KOPT-K1 (cell line): ENCODE measurements around the gene MACO1.

Experiments
- H3K27ac ChIP-seq: fragments of 200-600 bp; sonication (generic); 2 replicates; pipeline ENCODE4 v1.5.1; 2016; ENCODE audit warnings: antibody characterized with exemption, mild to moderate bottlenecking, low read depth, low read length; ENCODE audit not compliant: poor library complexity, severe bottlenecking
- H3K36me3 ChIP-seq: fragments of 200-600 bp; sonication (generic); 2 replicates; pipeline ENCODE4 v1.5.1; 2017; ENCODE audit warnings: antibody characterized with exemption, mild to moderate bottlenecking, low read length, moderate library complexity; ENCODE audit not compliant: insufficient read depth
- H3K9me3 ChIP-seq: fragments of 200-600 bp; sonication (generic); 2 replicates; pipeline ENCODE4 v1.5.1; 2017; ENCODE audit warnings: antibody characterized with exemption, low read length, mild to moderate bottlenecking; ENCODE audit not compliant: insufficient read depth, poor library complexity, severe bottlenecking

Gene MACO1

DNA sequence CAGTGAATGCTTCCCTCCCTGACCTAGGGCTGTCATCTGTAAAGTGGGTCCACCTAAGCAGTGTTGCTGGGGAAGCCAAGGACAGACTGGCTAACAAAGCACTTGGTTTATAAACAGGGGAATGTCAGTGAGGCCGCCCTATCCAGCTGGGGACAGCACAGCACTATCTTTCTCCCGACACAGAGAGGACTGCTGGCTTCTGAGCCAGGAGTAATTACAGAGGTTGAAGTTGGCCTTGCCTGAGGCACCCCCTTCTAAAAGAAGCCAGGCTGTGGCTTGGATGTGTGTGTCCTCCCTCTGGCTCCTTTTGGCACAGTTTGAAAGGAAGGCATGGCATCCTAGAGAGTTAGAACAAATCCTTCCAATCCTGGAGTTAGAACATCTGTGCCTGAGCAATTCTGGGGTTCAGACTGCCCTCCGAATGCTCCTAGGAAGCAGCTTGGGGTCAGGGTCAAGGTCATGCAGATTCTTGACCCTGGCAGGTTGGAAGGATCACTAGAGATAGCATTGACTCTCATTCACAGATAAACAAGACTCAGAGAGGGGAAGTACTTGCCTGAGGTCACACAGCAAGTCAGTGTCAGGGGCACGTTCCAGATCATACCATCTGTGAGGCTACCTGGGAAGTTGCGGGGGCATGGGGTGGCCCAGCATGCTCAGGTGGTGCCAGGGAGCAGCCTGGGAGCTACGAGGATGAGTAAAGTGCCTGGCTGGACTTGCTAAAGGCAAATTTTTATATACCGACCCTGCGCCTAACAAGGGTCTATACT, 111.4 kb downstream of the MACO1 start:
- H3K36me3 ChIP-seq = no peaks in the 10 kb centered on the region
- H3K27ac ChIP-seq = no peak overlapping the region
- H3K9me3 ChIP-seq = no peaks in the 10 kb centered on the region

DNA sequence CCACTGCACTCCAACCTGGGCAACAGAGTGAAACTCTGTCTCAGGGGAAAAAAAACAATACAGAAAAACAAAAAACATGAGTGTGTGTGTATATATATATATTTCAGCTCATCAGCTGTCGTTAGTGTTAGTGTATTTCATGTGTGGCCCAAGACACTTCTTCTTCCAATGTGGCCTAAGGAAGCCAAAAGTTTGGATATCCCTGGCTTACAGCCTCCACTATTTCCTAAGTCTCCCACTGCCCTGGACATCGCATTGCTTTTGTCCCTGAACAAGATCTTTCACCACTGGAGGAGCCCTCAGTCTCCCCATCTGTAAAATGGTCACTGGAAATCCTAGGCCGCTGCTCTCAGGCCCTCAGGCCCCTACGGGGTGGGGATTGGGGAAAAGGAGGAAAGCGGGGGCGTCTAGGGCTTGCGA, 112.3 kb downstream of the MACO1 start:
- H3K36me3 ChIP-seq = no peaks in the 10 kb centered on the region
- H3K27ac ChIP-seq = no peak overlapping the region
- no peaks in the 10 kb centered on the region for H3K9me3 ChIP-seq

DNA sequence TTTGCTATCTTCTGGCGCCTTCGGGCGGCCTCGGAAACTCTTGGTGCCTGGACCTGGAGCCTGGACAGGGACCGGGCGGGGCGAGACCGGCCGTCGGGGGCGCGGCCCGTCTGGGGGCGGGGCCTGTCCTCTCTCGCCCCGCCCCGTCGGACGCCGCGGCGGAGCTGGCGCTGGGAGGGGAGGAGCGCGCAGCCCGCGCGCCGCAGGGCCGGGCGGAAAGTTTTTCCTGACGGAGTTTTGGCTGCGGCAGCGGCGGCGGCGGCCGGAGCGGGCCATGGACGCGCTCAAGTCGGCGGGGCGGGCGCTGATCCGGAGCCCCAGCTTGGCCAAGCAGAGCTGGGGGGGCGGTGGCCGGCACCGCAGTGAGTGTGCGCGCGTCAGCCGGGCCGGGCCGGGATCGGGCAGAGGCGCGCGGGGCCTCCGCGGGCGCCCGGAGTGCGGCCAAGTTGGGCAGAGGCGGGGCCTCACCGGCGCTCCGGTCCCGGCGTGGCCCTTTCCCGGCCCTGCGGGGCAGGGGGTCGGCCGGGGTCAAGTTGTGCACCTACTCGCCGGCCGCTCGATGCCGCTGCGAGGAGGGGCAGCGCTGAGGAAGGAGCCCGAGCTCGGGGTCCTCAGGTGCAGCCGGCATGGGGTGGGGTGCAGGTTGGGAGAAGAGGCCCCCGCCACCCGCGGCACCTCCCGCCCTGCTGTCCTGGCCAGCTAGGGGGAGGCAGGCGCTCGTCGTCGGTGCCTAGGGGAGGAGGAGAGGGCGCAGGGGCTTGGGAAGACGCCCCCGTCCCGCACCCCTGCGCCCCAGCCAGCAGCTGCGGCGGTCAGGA, 112.9 kb downstream of the MACO1 start, which contains the start of gene LDLRAP1:
TSS of gene LDLRAP1 (plus strand) at position 182 of the 818 bp plus-strand sequence. CDS start at position 275, 93 bp downstream.
- no peaks in the 10 kb centered on the region for H3K9me3 ChIP-seq
- no peaks in the 10 kb centered on the region for H3K36me3 ChIP-seq
- no peak within 1 kb of the TSS for H3K27ac ChIP-seq

DNA sequence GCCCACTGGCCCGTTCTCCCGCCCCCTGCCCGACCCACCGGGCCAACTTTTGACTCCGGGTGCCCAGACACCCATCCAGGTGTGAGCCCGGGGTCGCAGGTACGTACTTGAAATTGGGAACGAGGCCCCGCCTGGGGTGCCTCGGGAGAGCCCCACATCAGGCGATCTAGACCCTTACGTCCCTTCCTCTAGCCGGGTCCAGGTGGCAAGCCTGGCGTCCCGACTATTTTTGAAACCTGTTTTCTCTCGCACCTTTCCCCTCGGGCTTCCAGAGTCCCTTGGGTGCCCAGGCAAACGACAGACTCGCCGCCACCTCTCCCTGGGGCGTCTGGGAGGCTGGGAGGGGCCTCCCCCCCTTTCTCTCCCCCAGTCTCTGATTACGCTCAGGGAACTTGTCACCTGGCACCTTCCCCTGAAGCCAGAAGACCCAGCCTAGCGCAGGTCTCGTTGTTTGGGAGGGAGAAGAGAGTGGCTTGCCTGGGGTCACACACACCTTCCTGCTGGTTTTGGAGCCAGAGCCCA, 113.6 kb downstream of the MACO1 start:
- Histone ChIP-seq H3K27ac (no peak overlapping the region), H3K36me3 (no peaks in the 10 kb centered on the region), H3K9me3 (no peaks in the 10 kb centered on the region)

DNA sequence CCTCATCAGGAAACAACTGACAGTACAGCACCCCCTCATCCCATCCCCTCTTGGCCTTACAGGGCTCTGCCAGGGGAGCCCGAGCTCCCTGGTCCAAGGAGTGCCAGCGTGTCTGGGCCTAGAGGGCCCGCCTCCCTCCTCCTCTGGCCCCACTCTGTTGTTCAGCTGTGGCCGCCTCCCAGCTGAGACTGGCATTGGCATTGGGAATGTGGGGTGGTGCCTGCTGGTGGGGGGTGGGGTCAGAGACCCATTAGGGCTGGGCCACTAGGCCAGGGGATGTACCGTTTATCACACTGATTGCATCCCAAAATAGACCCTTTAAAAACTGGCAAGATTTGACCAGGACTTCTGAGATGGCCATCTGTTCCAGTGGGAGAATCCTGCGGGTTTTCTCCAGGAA, 114.1 kb downstream of the MACO1 start:
- Histone ChIP-seq H3K27ac (no peak overlapping the region), H3K36me3 (no peaks in the 10 kb centered on the region), H3K9me3 (no peaks in the 10 kb centered on the region)

DNA sequence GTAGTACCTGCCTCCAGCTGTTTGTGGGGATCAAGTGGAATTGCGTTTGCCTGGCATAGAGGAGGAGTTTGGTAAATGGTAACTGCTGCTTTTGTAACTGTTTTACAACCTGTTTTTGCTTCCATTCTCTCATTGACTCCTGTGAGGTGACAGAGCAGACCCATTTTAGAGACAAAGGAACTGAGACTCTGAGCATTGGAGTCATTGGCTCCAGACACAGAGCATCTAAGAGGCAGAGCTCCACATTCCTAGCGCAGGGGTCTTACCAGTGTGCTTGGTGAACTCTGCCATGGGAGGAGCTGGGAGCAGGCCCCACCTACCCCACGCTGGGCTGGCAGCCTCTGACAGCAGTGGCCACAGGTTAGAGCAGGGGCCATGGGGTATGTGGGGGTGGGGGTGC, 115.1 kb downstream of the MACO1 start:
- Histone ChIP-seq H3K9me3 (no peaks in the 10 kb centered on the region), H3K27ac (no peak overlapping the region), H3K36me3 (no peaks in the 10 kb centered on the region)

DNA sequence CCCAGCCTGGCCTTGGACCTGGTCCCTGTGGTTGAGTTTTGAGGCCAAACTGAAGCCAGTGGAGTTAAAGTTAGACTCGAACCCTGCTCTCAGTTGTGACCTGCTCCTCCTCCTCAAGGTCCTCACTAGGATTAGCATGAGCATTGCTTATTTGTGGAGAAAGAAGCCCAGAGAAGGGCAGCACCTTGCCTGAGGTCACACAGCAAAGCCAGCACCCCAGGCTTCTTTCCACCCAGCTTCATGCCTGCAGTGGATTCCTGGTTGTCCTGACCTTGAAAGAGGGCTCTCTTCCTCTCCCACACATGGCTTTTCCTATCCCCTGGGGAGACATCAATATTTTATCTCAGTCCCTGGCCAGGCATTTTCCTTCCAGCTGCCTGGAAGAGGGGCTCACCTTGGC, 115.5 kb downstream of the MACO1 start:
- Histone ChIP-seq H3K27ac (no peak overlapping the region), H3K36me3 (no peaks in the 10 kb centered on the region), H3K9me3 (no peaks in the 10 kb centered on the region)

DNA sequence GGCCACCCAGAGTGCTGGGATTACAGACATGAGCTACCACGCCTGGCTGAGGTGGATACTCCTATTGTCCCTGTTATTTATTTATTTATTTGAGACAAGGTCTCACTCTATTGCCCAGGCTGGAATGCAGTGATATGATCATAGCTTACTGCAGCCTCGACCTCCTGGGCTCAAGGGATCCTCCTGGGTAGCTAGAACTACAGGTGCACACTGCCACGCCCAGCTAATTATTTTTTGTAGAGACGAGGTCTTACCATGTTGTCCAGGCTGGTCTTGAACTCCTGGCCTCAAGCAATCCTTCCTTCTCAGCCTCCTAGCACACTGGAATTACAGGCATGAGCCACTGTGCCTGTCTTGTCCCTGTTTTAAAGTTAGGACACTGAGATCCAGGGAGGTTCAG, 117.9 kb downstream of the MACO1 start:
- Histone ChIP-seq H3K36me3 (no peaks in the 10 kb centered on the region), H3K9me3 (no peaks in the 10 kb centered on the region), H3K27ac (no peak overlapping the region)

DNA sequence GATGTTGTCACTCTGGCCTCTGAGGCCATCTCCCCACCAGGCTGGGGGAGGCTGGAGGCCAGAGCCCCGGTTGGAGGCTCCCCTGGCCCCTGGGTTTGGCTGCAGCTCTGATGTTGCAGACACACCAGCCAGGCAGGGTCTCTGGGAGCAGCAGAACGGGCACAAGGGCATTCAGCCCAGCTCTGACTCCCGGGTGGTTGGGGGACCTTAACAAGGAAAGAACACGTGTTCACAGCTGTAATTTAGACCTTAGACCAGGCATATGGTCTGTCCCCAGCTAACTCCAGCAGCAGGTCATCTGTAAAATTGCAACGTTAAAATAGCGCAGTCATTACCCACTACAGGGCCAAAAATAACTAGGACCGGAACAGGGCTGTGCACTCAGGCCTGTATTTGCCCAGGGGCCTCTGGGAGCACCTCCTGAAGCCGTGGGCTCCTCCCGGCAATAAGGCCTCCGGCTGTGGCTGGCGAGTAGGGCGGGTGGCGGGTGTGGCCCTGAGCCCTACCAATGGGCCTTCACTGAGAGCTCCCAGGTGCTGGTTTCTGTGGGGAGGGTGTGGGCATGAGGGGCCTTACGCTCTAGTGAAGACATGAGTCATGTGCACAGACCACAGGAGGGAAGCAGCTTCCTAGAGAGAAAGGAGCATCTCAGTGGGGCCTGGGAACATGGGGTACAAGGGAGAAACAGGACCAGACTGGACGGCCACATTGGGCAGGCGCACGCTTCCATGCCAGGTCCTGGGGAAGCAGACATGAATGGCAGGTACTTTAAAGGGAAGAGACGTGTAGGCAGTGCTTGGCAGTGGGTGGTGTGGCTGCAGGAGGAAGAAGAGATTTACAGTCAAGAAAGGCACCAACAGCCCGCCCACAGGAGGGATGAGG, 118.8 kb downstream of the MACO1 start:
- no peaks in the 10 kb centered on the region for H3K36me3 ChIP-seq
- no peaks in the 10 kb centered on the region for H3K9me3 ChIP-seq
- H3K27ac ChIP-seq = peak overlapping the region; percentile 45
